T-helper 1 cell (primary cell): ENCODE results near the gene S100PBP.
"Not testable (repeated sequence)": the region's sequence is repeated elsewhere in the genome, so short reads cannot be mapped to it uniquely, and the experiment has no call there.

Experiments used
- DNase-seq, 5 donors: peaks; one replicate each; pipeline ENCODE4 v3.0.0-alpha.2; 2012 to 2020

Gene S100PBP

GRCh38 chr1:32901823-32902534 lies 84.5 kb downstream of the S100PBP start:
- DNase-seq: no peak

GRCh38 chr1:32902535-32902920 lies 85.1 kb downstream of the S100PBP start:
- no peak for DNase-seq

GRCh38 chr1:32903991-32904785 lies 86.7 kb downstream of the S100PBP start:
- DNase-seq: no peak

- no peak for DNase-seq
These were observed 87.3 kb downstream of the S100PBP start for GRCh38 chr1:32904797-32905196.

GRCh38 chr1:32905588-32905987 lies 88.1 kb downstream of the S100PBP start:
- not testable (repeated sequence) for DNase-seq

- DNase-seq: no peak
These were observed 89.2 kb downstream of the S100PBP start for GRCh38 chr1:32906654-32907053.

- no peak for DNase-seq
These were observed 90.0 kb downstream of the S100PBP start for GRCh38 chr1:32907435-32907834.
